Loucy (cell line): ENCODE measurements around the gene GALNT5.

ENCODE experiments used
- H2AFZ ChIP-seq: fragments of 200-600 bp; sonication (generic); 2 replicates; pipeline ENCODE4 v1.6.0; 2016; ENCODE audit warnings: antibody characterized with exemption, mild to moderate bottlenecking, low read length, moderate library complexity
- H3F3A ChIP-seq: fragments of 200-600 bp; 2 replicates; pipeline ENCODE4 v1.6.0; 2016; ENCODE audit warnings: antibody characterized with exemption, low read depth, mild to moderate bottlenecking
- H3K27me3 ChIP-seq: fragments of 200-600 bp; sonication (generic); 2 replicates; pipeline ENCODE4 v1.6.1; 2014; ENCODE audit warnings: low read length, mild to moderate bottlenecking; ENCODE audit not compliant: insufficient read depth, poor library complexity, severe bottlenecking
- H3K36me3 ChIP-seq: fragments of 200-600 bp; sonication (generic); 2 replicates; pipeline ENCODE4 v1.6.1; 2016; ENCODE audit warnings: low read length; ENCODE audit not compliant: insufficient read depth
- H3K4me1 ChIP-seq: fragments of 200-600 bp; sonication (generic); 2 replicates; pipeline ENCODE4 v1.5.1; 2014; ENCODE audit warnings: low read length, mild to moderate bottlenecking; ENCODE audit not compliant: insufficient read depth, poor library complexity, severe bottlenecking
- H3K4me2 ChIP-seq: fragments of 200-600 bp; sonication (generic); 2 replicates; pipeline ENCODE4 v1.6.0; 2014; ENCODE audit warnings: antibody characterized with exemption, low read length, low read depth, mild to moderate bottlenecking; ENCODE audit not compliant: poor library complexity, severe bottlenecking
- H3K4me3 ChIP-seq: fragments of 200-600 bp; sonication (generic); 2 replicates; pipeline ENCODE4 v1.5.1; 2014; ENCODE audit warnings: low read length, mild to moderate bottlenecking, mixed read lengths; ENCODE audit not compliant: poor library complexity, severe bottlenecking
- H3K79me2 ChIP-seq: fragments of 200-600 bp; sonication (generic); 2 replicates; pipeline ENCODE4 v1.6.1; 2014; ENCODE audit warnings: low read length; ENCODE audit not compliant: insufficient read depth
- H3K9ac ChIP-seq: fragments of 200-600 bp; sonication (generic); 2 replicates; pipeline ENCODE4 v1.6.0; 2014; ENCODE audit warnings: mild to moderate bottlenecking, low read depth, low read length, moderate library complexity; ENCODE audit not compliant: poor library complexity, severe bottlenecking
- H3K9me2 ChIP-seq: fragments of 200-600 bp; sonication (generic); replicated peaks from 2 replicates; pipeline ENCODE4 v1.6.1; 2016; ENCODE audit warnings: low read depth, low read length, mixed read lengths
- H3K9me3 ChIP-seq: fragments of 200-600 bp; sonication (generic); 2 replicates; pipeline ENCODE4 v1.6.1; 2014; ENCODE audit warnings: mild to moderate bottlenecking, antibody characterized with exemption, low read length, low read depth; ENCODE audit not compliant: insufficient read depth
- H4K20me1 ChIP-seq: fragments of 200-600 bp; sonication (generic); 2 replicates; pipeline ENCODE4 v1.6.0; 2014; ENCODE audit warnings: antibody characterized with exemption, low read length, mild to moderate bottlenecking; ENCODE audit not compliant: insufficient read depth, poor library complexity, severe bottlenecking
- CTCF ChIP-seq: fragments of 200-600 bp; sonication (generic); conservative IDR thresholded peaks from 2 replicates; pipeline ENCODE4 v1.5.1; 2014; ENCODE audit warnings: mild to moderate bottlenecking, antibody characterized with exemption, low read length
- EZH2phosphoT487 ChIP-seq: fragments of 200-600 bp; IDR thresholded peaks from 2 replicates; pipeline ENCODE4 v1.6.1; 2018; ENCODE audit warnings: antibody characterized with exemption, mild to moderate bottlenecking, moderate library complexity, borderline replicate concordance

The GALNT5 gene

GRCh38 chr2:157252529-157252928 lies 5.0 kb upstream of the GALNT5 start:
- TF ChIP-seq CTCF: no peak
- TF ChIP-seq EZH2phosphoT487: no peak
- Histone ChIP-seq H3K27me3 (no peaks in the 10 kb centered on the region), H3K36me3 (no peaks in the 10 kb centered on the region), H3K4me2 (no peak overlapping the region), H3K9ac (no peak overlapping the region), H3K79me2 (no peaks in the 10 kb centered on the region), H2AFZ (no peak overlapping the region), H3K4me1 (no peaks in the 10 kb centered on the region), H3K9me3 (no peaks in the 10 kb centered on the region), H3F3A (no peaks in the 10 kb centered on the region), H4K20me1 (no peaks in the 10 kb centered on the region), H3K4me3 (no peak overlapping the region), H3K9me2 (no peaks in the 10 kb centered on the region)

DNA sequence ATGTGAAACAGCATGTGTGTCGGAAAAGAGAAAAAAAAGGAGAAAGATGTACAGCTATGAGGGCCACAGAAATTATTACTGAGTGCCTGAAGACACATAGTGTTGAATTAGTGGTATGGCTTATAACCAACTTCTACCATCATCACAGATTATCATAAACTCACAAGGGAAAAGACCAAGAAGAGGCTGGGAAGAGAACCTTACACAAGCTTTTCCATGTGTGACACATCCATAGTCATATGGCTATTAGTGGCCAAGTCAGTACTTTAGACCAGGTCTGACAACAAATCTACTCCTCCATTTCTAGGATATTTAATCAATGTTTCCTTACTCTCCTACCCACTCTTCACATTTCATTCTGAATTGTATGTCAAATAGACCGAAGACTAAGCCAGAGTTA lies 3.5 kb upstream of the GALNT5 start:
- no peak overlapping the region for H3K4me3 ChIP-seq
- H2AFZ ChIP-seq: no peak overlapping the region
- no peaks in the 10 kb centered on the region for H3K36me3 ChIP-seq
- no peaks in the 10 kb centered on the region for H4K20me1 ChIP-seq
- H3F3A ChIP-seq: no peaks in the 10 kb centered on the region
- no peak overlapping the region for H3K4me2 ChIP-seq
- H3K9me3 ChIP-seq: no peaks in the 10 kb centered on the region
- H3K4me1 ChIP-seq: no peaks in the 10 kb centered on the region
- no peaks in the 10 kb centered on the region for H3K79me2 ChIP-seq
- no peak overlapping the region for H3K9ac ChIP-seq
- no peak for TF ChIP-seq CTCF
- no peak for TF ChIP-seq EZH2phosphoT487
- H3K9me2 ChIP-seq: no peaks in the 10 kb centered on the region
- H3K27me3 ChIP-seq: no peaks in the 10 kb centered on the region

- H3F3A ChIP-seq: no peaks in the 10 kb centered on the region
- H3K4me1 ChIP-seq: no peaks in the 10 kb centered on the region
Measured at GRCh38 chr2:157255746-157256145, 1.8 kb upstream of the GALNT5 start.

More at GRCh38 chr2:157255746-157256145, 1.8 kb upstream of the GALNT5 start:
- H3K9me3 ChIP-seq: no peaks in the 10 kb centered on the region
- no peak overlapping the region for H3K9ac ChIP-seq
- no peak overlapping the region for H3K4me2 ChIP-seq
- H4K20me1 ChIP-seq: no peaks in the 10 kb centered on the region
- no peaks in the 10 kb centered on the region for H3K9me2 ChIP-seq
- TF ChIP-seq CTCF: no peak
- no peak for TF ChIP-seq EZH2phosphoT487
- no peaks in the 10 kb centered on the region for H3K27me3 ChIP-seq
- no peaks in the 10 kb centered on the region for H3K79me2 ChIP-seq
- no peaks in the 10 kb centered on the region for H3K36me3 ChIP-seq
- H2AFZ ChIP-seq: no peak overlapping the region
- H3K4me3 ChIP-seq: no peak overlapping the region
